GM18520 (cell line): Measurements from ENCODE around the gene ZNF236.
"Not testable (repeated sequence)": the region's sequence is repeated elsewhere in the genome, so short reads cannot be mapped to it uniquely, and the experiment has no call there.

Experiments used
- ATAC-seq: cut with Tn5 transposase; IDR thresholded peaks from one replicate; pipeline ENCODE4 v1.9.1; 2021; ENCODE audit not compliant: unreplicated experiment

The ZNF236 gene

GRCh38 chr18:76984193-76985155 lies 162.1 kb downstream of the ZNF236 start:
- no peak for ATAC-seq

DNA sequence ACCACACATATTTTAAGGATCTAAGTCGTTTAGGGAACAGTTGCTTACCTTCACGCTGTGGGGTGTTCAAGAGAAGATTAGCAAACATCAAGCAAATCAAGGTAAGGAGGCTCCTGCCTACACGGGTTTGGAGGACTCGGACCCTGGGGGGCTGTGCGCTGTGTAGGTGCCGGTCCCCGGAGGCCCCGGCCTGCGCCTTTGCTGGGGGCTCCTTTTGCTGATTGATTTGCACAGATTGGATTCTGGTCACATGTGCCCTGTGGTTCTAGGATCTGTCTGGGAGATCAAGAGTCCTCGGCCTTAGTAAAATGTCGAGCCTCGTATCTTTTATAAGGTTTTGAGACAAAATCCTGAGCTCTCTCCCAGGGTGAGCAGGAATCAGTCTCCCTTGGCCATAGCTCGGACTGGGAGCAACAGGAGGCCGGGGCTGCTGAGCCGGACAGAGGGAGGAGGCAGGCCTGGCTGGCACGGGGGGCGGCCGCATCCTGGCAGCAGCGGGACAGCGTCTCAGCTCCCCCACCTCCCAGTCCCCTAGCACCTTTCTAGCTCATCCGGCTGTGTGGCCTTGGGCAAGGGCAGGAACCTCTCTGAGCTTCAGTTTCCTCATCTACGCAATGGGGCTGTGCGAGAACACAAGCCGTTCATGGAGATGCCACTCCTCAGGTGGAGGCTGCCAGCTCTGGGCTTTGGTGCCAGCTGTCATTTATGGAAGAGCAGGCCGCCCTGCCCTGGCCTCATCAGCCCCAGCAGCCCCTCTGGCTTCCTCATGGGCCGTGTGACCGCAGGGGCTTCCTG lies 163.0 kb downstream of the ZNF236 start:
- no peak for ATAC-seq

DNA sequence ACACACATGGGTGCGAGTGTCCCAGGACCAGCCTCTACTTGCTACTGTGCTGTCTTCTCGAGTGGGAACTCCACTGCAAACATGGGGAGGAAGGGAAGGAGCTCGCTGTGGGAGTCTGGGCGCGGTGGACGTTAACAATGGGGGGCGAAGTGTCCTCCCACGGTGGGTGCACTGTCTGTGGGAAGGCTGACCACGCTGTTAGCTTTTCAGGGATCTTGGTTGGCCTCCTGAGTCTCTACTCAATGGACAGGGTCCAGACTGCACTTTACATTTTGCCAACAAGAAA lies 163.5 kb downstream of the ZNF236 start:
- ATAC-seq = no peak

GRCh38 chr18:76986406-76986805 lies 164.0 kb downstream of the ZNF236 start:
- ATAC-seq = no peak

DNA sequence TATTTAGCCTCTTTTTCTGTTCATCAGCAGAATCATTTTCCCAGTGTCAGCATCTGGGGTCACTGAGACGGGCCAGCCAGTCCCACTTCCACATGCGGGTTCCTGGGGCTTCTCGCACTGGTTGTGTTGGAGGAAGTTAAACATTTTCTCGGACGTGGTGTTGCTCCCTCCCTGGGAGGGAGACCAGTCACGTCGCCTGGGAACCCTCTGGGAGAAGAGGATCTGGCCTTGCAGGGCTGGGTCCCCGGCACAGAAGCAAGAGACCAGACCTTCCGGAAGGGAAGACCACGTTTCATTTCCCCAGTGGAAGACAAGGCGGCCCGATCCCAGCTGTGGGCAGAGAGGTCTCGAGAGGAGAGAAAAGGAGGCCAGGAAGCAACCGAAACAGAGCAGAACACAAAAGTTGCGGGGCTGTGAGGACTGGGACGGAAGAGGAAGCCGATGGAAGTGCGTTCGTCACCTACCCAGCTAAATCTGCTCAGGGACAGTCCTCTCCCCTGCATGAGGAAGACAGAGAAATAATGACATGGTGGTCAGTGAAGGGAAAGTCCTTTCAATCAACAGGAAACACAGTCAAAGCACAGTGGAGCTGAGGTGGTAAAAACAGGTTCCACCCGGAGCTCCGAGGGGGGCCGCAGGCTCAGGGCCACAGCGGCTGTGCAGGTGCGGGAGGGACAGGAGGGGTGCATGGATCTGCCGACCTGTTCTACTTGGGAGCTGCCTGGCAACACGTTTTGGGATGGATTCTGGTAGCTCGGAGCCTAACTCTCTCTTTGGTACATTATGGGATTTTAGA lies 165.9 kb downstream of the ZNF236 start:
- ATAC-seq = no peak

DNA sequence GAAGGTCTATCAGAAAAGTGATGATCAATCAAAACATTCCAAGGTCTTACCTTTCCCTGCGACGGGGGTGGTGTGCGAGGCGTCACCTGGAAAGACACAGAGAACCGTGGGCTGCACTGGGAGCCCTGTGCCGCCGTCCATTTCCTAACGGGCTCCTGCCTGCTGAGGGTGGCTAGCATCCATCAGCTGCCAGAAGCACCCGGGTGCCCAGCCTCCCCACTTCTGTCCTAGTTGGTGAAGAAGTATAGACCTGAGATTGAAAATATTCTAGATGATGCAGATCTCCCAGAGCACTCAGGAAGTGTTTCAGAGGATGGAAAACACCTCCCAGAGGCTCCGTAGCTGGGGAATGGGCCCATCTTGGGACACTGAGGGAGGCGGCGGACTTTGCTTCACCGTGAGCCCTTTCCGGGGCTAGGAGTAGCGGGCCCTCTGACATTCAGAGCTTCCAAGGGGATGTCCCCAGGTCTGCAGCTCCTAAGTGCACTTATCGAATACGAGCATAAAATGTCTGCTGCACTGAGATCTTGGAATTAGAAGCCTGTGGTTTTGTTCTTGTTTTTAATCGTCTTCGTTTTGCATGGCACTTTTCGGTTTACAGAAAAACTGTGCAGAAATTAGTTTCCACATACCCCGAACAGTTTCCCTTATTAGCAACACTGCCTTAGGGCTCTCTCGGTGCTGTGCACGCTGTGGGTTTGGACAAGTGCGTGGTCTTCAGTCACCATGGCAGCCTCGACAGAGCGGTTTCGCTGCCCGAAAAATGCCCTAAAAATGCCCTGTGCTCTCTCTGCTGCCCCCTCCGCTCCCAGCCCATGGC lies 166.7 kb downstream of the ZNF236 start:
- no peak for ATAC-seq

- ATAC-seq = no peak
Measured at GRCh38 chr18:76989647-76990190, 167.4 kb downstream of the ZNF236 start.

GRCh38 chr18:76990343-76991020 lies 168.1 kb downstream of the ZNF236 start:
- ATAC-seq = not testable (repeated sequence)

- ATAC-seq = no peak
Measured at GRCh38 chr18:76991021-76991688, 168.8 kb downstream of the ZNF236 start.

GRCh38 chr18:76992226-76993084 lies 170.1 kb downstream of the ZNF236 start:
- ATAC-seq = no peak

GRCh38 chr18:76993085-76993382 lies 170.7 kb downstream of the ZNF236 start:
- ATAC-seq = no peak

GRCh38 chr18:76993573-76993972 lies 171.2 kb downstream of the ZNF236 start:
- no peak for ATAC-seq

- no peak for ATAC-seq
Measured at GRCh38 chr18:76994086-76994654, 171.8 kb downstream of the ZNF236 start.

- no peak for ATAC-seq
Measured at GRCh38 chr18:76995896-76996295, 173.5 kb downstream of the ZNF236 start.

GRCh38 chr18:76996429-76996828 lies 174.1 kb downstream of the ZNF236 start:
- ATAC-seq = no peak

DNA sequence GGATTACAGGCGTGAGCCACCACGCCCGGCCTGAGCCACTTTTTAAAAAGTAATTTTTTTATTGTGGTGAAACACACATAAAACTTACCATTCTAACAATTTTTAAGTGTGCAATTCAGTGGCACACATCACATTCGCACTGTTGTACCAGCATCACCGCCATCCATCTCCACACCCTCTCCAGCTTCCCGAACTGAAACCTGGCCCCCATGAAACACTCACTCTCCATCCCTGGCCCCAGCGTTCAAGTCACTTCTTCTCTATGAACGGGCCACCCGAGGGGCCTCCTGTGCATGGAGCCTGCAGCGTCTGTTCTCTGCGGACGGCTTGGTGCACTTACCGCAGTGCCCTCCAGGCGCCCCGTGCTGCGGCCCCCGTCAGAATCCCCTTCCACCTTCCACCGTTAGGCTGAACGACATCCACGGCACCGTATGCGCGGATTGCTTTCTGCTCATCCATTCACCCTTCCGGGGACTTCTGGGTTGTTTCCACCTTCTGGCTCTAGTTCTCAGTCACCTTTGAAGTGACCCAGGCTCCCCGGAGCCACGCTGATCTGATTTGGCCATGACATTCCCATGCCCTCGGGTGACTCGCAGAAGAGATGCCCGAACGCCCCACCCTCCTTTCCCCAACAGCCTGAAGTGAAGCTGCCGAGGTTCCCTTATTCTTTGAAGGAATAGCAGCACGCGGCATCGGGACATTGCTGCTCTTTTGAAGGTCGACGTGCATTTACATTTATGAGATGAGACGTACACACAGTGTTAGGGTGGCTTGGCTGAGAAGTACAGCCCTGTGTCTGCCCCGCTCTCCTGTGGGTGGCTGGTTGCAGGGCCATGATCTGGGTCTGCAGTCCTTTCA lies 175.8 kb downstream of the ZNF236 start:
- no peak for ATAC-seq

DNA sequence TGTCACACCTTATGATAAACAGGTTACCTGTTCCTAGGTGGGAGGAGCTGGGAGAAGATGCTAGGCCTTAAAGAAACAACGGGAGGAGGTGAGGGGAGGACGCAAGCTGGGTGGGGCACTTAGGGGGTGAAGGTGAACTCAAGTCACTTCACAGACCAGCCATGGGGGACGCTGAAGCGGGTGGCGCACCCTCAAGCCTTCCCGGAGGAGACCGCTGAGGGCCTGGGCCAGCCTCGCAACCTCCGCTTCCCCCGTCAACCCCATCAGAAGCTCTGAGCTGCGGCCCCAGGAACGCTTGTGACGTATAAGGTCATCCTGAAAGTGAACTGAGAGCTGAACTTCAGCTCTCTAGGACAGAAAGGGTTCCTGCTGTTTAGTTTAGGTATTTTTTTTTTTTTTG lies 176.7 kb downstream of the ZNF236 start:
- no peak for ATAC-seq
